PC-9 (cell line): ENCODE results near the gene SWI5.
"Not testable (repeated sequence)": the region's sequence is repeated elsewhere in the genome, so short reads cannot be mapped to it uniquely, and the experiment has no call there.

ENCODE experiments used
- CTCF ChIP-seq: fragments of 200-600 bp; sonication (generic); conservative IDR thresholded peaks from 2 replicates; pipeline ENCODE4 v1.6.1; 2017; ENCODE audit warnings: mixed run types, antibody characterized with exemption, mild to moderate bottlenecking, moderate library complexity
- EZH2 ChIP-seq: fragments of 200-600 bp; sonication (generic); IDR thresholded peaks from 2 replicates; pipeline ENCODE4 v1.8.0; 2017; ENCODE audit warnings: antibody characterized with exemption, low read depth

- not testable (repeated sequence) for TF ChIP-seq CTCF, EZH2
Observed at GRCh38 chr9:128230897-128231296, 45.2 kb upstream of the SWI5 start.
